Endothelial cell (in vitro differentiated cells): Measurements from ENCODE around the gene STX1B. TPM values are rescaled to one million over a fixed set of nuclear protein-coding genes. Genes with fewer than 3 reads are reported as not detected.

ENCODE experiments used
- DNase-seq: peaks from one replicate; pipeline ENCODE4 v3.0.0; 2021; ENCODE audit warnings: low spot score
- H3K27ac Mint-ChIP-seq: one replicate; pipeline ENCODE4 v1.8.0; 2021; ENCODE audit warnings: mixed read lengths, inconsistent platforms; ENCODE audit not compliant: unreplicated experiment
- H3K27me3 Mint-ChIP-seq: one replicate; pipeline ENCODE4 v1.8.0; 2021; ENCODE audit warnings: mild to moderate bottlenecking, moderate library complexity, mixed read lengths, inconsistent platforms; ENCODE audit not compliant: unreplicated experiment
- H3K36me3 Mint-ChIP-seq: one replicate; pipeline ENCODE4 v1.8.0; 2021; ENCODE audit warnings: mild to moderate bottlenecking, low read depth, mixed read lengths, inconsistent platforms; ENCODE audit not compliant: unreplicated experiment
- H3K4me1 Mint-ChIP-seq: one replicate; pipeline ENCODE4 v1.8.0; 2021; ENCODE audit warnings: mild to moderate bottlenecking, mixed read lengths, inconsistent platforms; ENCODE audit not compliant: unreplicated experiment
- H3K4me3 Mint-ChIP-seq: one replicate; pipeline ENCODE4 v1.8.0; 2021; ENCODE audit warnings: mild to moderate bottlenecking, mixed read lengths, inconsistent platforms; ENCODE audit not compliant: unreplicated experiment
- H3K9me3 Mint-ChIP-seq: one replicate; pipeline ENCODE4 v1.8.0; 2021; ENCODE audit warnings: mixed read lengths, inconsistent platforms; ENCODE audit not compliant: unreplicated experiment
- total RNA-seq: library from RNA; stranded (reverse); fragmentation: NEBNext Ultra II Directional; extraction: Animal tissue kit (Norgen Biotek cat#: 25700); gene quantifications from one replicate; pipeline ENCODE4 v1.2.1, GENCODE V29; 2021; ENCODE audit not compliant: unreplicated experiment
- TF ChIP-seq, protein P1 (sequence below): fragments of 200-600 bp; sonication (generic); IDR thresholded peaks from one replicate; pipeline ENCODE4 v1.5.0; 2021; ENCODE audit warnings: antibody characterized with exemption; ENCODE audit not compliant: unreplicated experiment

The STX1B gene
- total RNA-seq, 1 donor from 2014 or later = 5.5 TPM

DNA sequence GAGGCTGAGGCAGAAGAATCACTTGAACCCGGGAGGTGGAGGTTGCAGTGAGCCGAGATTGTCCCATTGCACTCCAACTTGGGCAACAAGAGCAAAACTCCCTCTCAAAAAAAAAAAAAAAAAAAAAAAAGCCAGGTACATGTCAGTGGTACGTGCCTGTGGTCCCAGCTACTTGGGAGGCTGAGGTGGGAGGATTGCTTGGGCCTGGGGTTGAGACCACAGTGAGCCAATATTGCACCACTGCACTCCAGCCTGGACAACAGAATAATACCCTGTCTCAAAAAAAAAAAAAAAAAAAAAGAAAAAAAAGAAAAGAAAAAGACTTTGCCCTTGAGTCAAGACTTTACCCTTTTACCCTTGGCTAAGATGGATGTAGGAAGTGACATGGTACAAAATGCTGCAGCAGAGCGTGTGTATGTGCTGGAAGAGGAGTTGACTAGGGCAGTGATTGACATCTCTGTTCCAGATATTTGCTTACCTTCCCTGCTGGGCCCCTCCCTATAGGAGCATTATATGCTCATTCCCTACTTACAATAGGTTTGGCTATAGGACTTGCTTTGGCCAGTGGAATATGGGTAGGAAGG is 33.6 kb upstream of the STX1B start:
- TF ChIP-seq, protein P1, sequence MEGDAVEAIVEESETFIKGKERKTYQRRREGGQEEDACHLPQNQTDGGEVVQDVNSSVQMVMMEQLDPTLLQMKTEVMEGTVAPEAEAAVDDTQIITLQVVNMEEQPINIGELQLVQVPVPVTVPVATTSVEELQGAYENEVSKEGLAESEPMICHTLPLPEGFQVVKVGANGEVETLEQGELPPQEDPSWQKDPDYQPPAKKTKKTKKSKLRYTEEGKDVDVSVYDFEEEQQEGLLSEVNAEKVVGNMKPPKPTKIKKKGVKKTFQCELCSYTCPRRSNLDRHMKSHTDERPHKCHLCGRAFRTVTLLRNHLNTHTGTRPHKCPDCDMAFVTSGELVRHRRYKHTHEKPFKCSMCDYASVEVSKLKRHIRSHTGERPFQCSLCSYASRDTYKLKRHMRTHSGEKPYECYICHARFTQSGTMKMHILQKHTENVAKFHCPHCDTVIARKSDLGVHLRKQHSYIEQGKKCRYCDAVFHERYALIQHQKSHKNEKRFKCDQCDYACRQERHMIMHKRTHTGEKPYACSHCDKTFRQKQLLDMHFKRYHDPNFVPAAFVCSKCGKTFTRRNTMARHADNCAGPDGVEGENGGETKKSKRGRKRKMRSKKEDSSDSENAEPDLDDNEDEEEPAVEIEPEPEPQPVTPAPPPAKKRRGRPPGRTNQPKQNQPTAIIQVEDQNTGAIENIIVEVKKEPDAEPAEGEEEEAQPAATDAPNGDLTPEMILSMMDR = no peak
- Mint-ChIP-seq H3K9me3 (no peaks in the 10 kb centered on the region), H3K27ac (no peak overlapping the region), H3K4me1 (no peaks in the 10 kb centered on the region), H3K4me3 (no peak overlapping the region), H3K27me3 (peaks cover 7% of the 10 kb centered on the region), H3K36me3 (peaks cover 15% of the 10 kb centered on the region)
- DNase-seq = no peak

DNA sequence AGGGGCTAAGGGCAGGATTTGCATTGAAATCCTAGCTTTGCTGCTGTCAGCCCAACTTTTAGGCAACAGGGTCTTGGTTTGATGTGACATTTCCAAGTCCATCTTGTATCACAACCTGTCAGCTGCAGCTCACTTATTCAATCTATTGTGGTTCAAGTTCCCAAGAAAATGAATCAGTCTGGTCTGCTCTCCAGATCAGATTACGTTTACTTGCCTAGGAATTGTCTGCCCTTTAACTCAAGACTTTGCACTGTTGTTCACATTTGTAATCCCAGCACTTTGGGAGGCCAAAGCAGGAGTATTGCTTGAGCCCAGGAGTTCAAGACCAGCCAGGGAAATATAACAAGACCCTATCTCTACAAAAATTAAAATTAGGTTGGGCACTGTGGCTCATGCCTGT is 32.9 kb upstream of the STX1B start:
- Mint-ChIP-seq H3K36me3 (peaks cover 21% of the 10 kb centered on the region), H3K27ac (no peak overlapping the region), H3K9me3 (no peaks in the 10 kb centered on the region)

DNA sequence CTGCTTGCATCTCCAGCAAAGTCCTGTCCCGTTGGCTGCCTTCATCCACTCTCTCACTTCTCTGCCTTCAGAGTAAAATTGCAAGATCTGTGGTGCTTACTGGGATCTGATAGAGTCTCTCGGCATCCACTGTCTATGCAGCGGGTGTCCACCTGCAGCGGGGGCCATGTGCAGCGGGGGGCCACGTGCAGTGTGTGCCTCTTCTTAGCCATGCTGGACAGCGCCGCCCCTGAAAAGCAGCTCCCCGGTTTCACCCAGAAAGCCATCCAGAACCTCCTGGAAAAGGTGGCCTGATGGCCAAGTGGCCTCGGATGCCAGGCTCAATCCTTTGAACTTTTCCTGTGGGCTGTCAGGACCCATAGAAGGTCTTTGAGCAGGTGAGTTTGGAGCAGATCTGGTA is 32.4 kb upstream of the STX1B start:
- H3K9me3 Mint-ChIP-seq = no peaks in the 10 kb centered on the region
- TF ChIP-seq, protein P1 = no peak
- peaks cover 22% of the 10 kb centered on the region for H3K36me3 Mint-ChIP-seq

More for the DNA sequence above, 32.9 kb upstream of the STX1B start:
- Mint-ChIP-seq H3K4me3 (no peak overlapping the region), H3K27me3 (peaks cover 8% of the 10 kb centered on the region), H3K4me1 (no peaks in the 10 kb centered on the region)
- no peak for DNase-seq
- TF ChIP-seq, protein P1 = no peak

DNA sequence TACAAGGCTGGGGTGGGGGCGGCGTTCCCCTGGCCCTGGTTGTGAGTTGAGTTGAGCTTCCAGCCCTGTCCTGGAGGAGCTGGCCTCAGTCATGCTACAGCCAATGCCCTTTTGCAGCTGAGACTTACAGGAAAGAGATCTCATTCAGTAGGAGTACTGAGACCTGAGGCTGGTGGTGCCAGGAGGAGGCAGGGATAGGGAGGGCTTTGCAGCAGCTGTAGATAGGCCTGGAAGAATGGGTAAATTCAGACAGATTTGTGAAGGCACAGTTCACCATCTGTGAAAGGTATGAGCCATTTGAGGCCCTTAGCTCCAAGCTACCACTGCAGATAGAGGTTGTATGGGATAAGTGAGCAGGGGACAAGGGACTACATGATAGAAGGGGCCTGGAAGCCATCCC is 28.6 kb upstream of the STX1B start:
- H3K27me3 Mint-ChIP-seq = peaks cover 8% of the 10 kb centered on the region
- TF ChIP-seq, protein P1 = no peak
- DNase-seq = no peak
- H3K36me3 Mint-ChIP-seq = peaks cover 35% of the 10 kb centered on the region
- H3K9me3 Mint-ChIP-seq = no peaks in the 10 kb centered on the region
- no peak overlapping the region for H3K4me3 Mint-ChIP-seq
- peaks cover 11% of the 10 kb centered on the region for H3K4me1 Mint-ChIP-seq
- no peak overlapping the region for H3K27ac Mint-ChIP-seq

More for the DNA sequence above, 32.4 kb upstream of the STX1B start:
- H3K4me1 Mint-ChIP-seq = no peaks in the 10 kb centered on the region
- peaks cover 8% of the 10 kb centered on the region for H3K27me3 Mint-ChIP-seq
- no peak overlapping the region for H3K4me3 Mint-ChIP-seq
- H3K27ac Mint-ChIP-seq = no peak overlapping the region
- no peak for DNase-seq

DNA sequence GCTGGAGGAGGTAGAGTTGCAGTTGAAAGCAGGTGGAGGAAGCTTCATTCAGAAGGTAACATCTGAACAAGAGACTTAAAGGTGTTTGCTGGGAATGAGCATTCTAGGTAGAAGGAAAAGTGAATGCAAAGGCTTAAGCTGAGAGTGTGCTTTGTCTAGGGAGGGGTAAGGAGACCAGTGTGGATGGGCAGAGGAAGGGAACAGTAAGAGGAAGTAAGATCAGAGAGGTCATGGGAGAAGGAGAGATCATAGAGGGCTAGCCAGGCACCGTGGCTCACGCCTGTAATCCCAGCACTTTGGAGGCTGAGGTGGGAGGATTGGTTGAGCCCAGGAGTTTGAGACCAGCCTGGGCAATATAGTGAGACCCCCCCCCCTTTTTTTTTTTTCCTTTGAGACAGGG is 26.3 kb upstream of the STX1B start:
- no peak overlapping the region for H3K27ac Mint-ChIP-seq

More for the DNA sequence above, 26.3 kb upstream of the STX1B start:
- peaks cover 7% of the 10 kb centered on the region for H3K27me3 Mint-ChIP-seq
- peaks cover 28% of the 10 kb centered on the region for H3K36me3 Mint-ChIP-seq
- TF ChIP-seq, protein P1 = no peak
- DNase-seq = no peak
- H3K4me1 Mint-ChIP-seq = peaks cover 22% of the 10 kb centered on the region
- no peaks in the 10 kb centered on the region for H3K9me3 Mint-ChIP-seq
- H3K4me3 Mint-ChIP-seq = peak overlapping the region; percentile 64
